ENCODE measurements around the gene SET. TPM values are rescaled to one million over a fixed set of nuclear protein-coding genes. Genes with fewer than 3 reads are reported as not detected.

The SET gene
- total and polyA plus RNA-seq, 2 of the 13 experiments (the other 11 are each of a cell fraction or from before 2014, with no cell fraction given) = 94.2 to 611 TPM

GRCh38 chr9:128657344-128657704 lies 31.7 kb upstream of the SET start:
- no peak for ATAC-seq
- Histone ChIP-seq H4K20me1 (ENCODE audit: insufficient read depth, low read length) (no peaks in the 10 kb centered on the region), H3K4me2 (ENCODE audit: low read depth, low read length) (peak overlapping the region; percentile 98), H3K4me1 (ENCODE audit: insufficient read depth, low read length) (peaks cover 5% of the 10 kb centered on the region; the same call in 1 of the 2 replicates), H3K9ac (ENCODE audit: insufficient read depth, low read depth, low read length) (peak overlapping the region; percentile 100), H3K4me3 (replicated peaks in 1 of 3; ENCODE audit: insufficient read depth in 1 of 3, low read depth in 2 of 3, low read length in 3 of 3) (peak overlapping the region in 2 of 3 experiments; percentile 73 to 84; a peak in 3 of 6 replicates), H3K27ac (ENCODE audit: extremely low read length, insufficient read depth, low read length) (peak overlapping the region; percentile 100), H2AFZ (ENCODE audit: low read length) (peak overlapping the region; percentile 97), H3K36me3 (replicated peaks in 1 of 2; ENCODE audit: control insufficient read depth in 1 of 2, insufficient read depth in 2 of 2, low read length in 2 of 2) (no peaks in the 10 kb centered on the region), H3K27me3 (ENCODE audit: control insufficient read depth in 1 of 2, insufficient read depth in 2 of 2, low read length in 2 of 2) (no peaks in the 10 kb centered on the region), H3K79me2 (ENCODE audit: insufficient read depth, low read length) (no peaks in the 10 kb centered on the region), H3K9me3 (ENCODE audit: low read length) (no peaks in the 10 kb centered on the region)
- BruUV-seq (replicated peaks) = no TSS peak
- ChIA-PET CTCF (ENCODE audit: low intra/inter-chr PET ratio, low total read pairs) (no interaction called here), POLR2A (interaction anchor here (1.0 to 1.6 kb wide), 6 partner anchors 22 to 67 kb away, joined by 3 to 11 read pairs (median 4); partner anchors contain the start of genes SET and ZDHHC12)
- in situ Hi-C loops (cut with HindIII; ENCODE audit: extremely low pct_ligation_motif_present, low pct_unique_long_range_greater_than_20kb) (no loop called here), intact Hi-C loops (cut with micrococcal nuclease; ENCODE audit: unreplicated experiment) (no loop called here)
- DNase-seq (ENCODE audit: low spot score) = no peak
- 95% methylated on average over 13 of the region's 13 CpGs for WGBS (ENCODE audit: low lambda C conversion rate)
- TF ChIP-seq ZNF230 (CRISPR knock-in tag; IDR thresholded peaks at IDR 0.05) (0 out of 2 replicates have a peak, but pooled peaks have one; percentile 0), ZBTB39 (CRISPR knock-in tag; IDR thresholded peaks at IDR 0.05) (no peak), CENPBD1 (CRISPR knock-in tag; IDR thresholded peaks at IDR 0.05; ENCODE audit: borderline replicate concordance, low read depth) (no peak), PRPF4 (IDR thresholded peaks at IDR 0.05; ENCODE audit: low read depth, low read length, poor library complexity, severe bottlenecking) (peak; percentile 89), BCL6 (CRISPR knock-in tag; IDR thresholded peaks at IDR 0.05) (no peak), PAF1 (CRISPR knock-in tag; IDR thresholded peaks at IDR 0.05) (no peak), ZNF136 (CRISPR knock-in tag; IDR thresholded peaks at IDR 0.05; ENCODE audit: low read depth) (no peak), ZNF639 (CRISPR knock-in tag; conservative IDR thresholded peaks at IDR 0.05) (no peak), ZBTB49 (CRISPR knock-in tag; IDR thresholded peaks at IDR 0.05; ENCODE audit: borderline replicate concordance) (no peak), ZNF121 (CRISPR knock-in tag; IDR thresholded peaks at IDR 0.05) (no peak)
- TF ChIP-seq, protein P1, sequence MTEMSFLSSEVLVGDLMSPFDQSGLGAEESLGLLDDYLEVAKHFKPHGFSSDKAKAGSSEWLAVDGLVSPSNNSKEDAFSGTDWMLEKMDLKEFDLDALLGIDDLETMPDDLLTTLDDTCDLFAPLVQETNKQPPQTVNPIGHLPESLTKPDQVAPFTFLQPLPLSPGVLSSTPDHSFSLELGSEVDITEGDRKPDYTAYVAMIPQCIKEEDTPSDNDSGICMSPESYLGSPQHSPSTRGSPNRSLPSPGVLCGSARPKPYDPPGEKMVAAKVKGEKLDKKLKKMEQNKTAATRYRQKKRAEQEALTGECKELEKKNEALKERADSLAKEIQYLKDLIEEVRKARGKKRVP (CRISPR knock-in tag; IDR thresholded peaks at IDR 0.05) = no peak
- TF ChIP-seq, protein P2, sequence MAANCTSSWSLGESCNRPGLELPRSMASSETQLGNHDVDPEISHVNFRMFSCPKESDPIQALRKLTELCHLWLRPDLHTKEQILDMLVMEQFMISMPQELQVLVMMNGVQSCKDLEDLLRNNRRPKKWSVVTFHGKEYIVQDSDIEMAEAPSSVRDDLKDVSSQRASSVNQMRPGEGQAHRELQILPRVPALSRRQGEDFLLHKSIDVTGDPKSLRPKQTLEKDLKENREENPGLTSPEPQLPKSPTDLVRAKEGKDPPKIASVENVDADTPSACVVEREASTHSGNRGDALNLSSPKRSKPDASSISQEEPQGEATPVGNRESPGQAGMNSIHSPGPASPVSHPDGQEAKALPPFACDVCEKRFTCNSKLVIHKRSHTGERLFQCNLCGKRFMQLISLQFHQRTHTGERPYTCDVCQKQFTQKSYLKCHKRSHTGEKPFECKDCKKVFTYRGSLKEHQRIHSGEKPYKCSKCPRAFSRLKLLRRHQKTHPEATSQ (CRISPR knock-in tag; IDR thresholded peaks at IDR 0.05; ENCODE audit: borderline replicate concordance) = no peak
- FAIRE-seq = no peak
